ENCODE measurements around the gene MBNL1.

DNA sequence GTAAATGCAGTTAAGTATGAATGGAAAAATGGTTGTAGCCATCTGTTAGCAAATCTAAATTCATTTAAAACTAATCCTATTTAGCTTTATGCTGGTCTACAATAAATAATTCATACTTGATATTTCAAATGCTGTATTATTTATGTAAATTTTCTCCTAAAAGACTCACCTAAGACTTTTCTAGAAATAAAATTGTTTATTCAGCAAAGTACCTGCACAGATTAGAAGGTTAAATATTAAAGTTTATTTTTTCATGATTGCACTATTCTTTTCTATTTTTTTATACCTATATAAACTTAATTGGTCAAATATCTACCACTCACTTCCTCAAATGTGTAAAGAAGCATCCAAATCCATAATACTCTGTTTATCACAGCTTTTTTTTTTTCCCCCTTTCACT, 45.2 kb downstream of the MBNL1 start:
- TF ChIP-seq CTCF (IDR thresholded peaks at IDR 0.05): no peak
- TF ChIP-seq POLR2A (IDR thresholded peaks at IDR 0.05): no peak
